Activated T-cell treated with anti-CD3 and anti-CD28 coated beads for 4 hours (primary cell): ENCODE measurements around the gene WWOX.

Experiments
- DNase-seq: peaks from one replicate; pipeline ENCODE4 v3.0.0-alpha.2; 2020

WWOX gene

GRCh38 chr16:78985716-78986605, 886.5 kb downstream of the WWOX start:
- no peak for DNase-seq

GRCh38 chr16:78987666-78988065, 888.2 kb downstream of the WWOX start:
- no peak for DNase-seq

- no peak for DNase-seq
These were observed 889.0 kb downstream of the WWOX start for GRCh38 chr16:78988361-78988969.

GRCh38 chr16:78990309-78990701, 890.9 kb downstream of the WWOX start:
- no peak for DNase-seq

- DNase-seq, result no peak
These were observed 892.5 kb downstream of the WWOX start for GRCh38 chr16:78992001-78992400.

GRCh38 chr16:78993346-78993745, 893.9 kb downstream of the WWOX start:
- DNase-seq, result no peak

GRCh38 chr16:78994135-78994745, 894.8 kb downstream of the WWOX start:
- DNase-seq, result no peak

- DNase-seq, result no peak
These were observed 896.0 kb downstream of the WWOX start for GRCh38 chr16:78995441-78995840.

GRCh38 chr16:78996790-78997189, 897.3 kb downstream of the WWOX start:
- DNase-seq, result no peak

GRCh38 chr16:78998879-78999278, 899.4 kb downstream of the WWOX start:
- no peak for DNase-seq

GRCh38 chr16:79001156-79001967, 901.9 kb downstream of the WWOX start:
- DNase-seq, result no peak

GRCh38 chr16:79003026-79003609, 903.7 kb downstream of the WWOX start:
- no peak for DNase-seq

GRCh38 chr16:79004309-79004708, 904.9 kb downstream of the WWOX start:
- DNase-seq, result no peak

GRCh38 chr16:79005096-79005495, 905.6 kb downstream of the WWOX start:
- DNase-seq, result no peak

- no peak for DNase-seq
These were observed 906.8 kb downstream of the WWOX start for GRCh38 chr16:79006206-79006605.

GRCh38 chr16:79006765-79007164, 907.3 kb downstream of the WWOX start:
- no peak for DNase-seq

- DNase-seq, result no peak
These were observed 908.2 kb downstream of the WWOX start for GRCh38 chr16:79007614-79008013.

- DNase-seq, result no peak
These were observed 908.8 kb downstream of the WWOX start for GRCh38 chr16:79008036-79008868.

- DNase-seq, result no peak
These were observed 909.4 kb downstream of the WWOX start for GRCh38 chr16:79008869-79009179.

- DNase-seq, result no peak
These were observed 910.4 kb downstream of the WWOX start for GRCh38 chr16:79009896-79010295.

GRCh38 chr16:79011282-79011681, 911.8 kb downstream of the WWOX start:
- no peak for DNase-seq
